Activated CD4-positive, CD25-positive, alpha-beta regulatory T cell (primary cell): ENCODE data around the gene RBM42.
A peak's percentile ranks its signal among the peaks of the same experiment; 100 is the strongest.

Source experiments
- DNase-seq, 4 experiments: peaks; one replicate each; lab custom pipeline; 2025; lab: John Stamatoyannopoulos, UW

RBM42 gene

DNA sequence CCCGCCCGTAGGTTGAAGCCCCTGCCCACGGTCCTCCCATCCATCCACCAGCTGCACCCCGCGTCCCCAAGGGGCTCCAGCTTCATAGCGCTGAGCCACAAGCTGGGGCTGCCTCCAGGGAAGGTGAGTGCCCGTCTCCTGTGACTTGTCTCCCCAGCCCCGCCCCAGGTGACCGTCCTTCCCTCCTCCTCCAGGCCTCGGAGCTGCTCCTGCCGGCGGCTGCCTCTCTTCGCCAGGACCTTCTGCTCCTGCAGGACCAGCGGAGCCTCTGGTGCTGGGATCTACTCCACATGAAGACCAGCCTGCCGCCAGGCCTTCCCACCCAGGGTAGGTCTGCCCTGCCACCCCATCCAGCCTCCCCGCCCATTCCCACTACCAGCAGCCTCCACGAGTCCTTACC is 8.8 kb upstream of the RBM42 start:
- no peak for DNase-seq

DNA sequence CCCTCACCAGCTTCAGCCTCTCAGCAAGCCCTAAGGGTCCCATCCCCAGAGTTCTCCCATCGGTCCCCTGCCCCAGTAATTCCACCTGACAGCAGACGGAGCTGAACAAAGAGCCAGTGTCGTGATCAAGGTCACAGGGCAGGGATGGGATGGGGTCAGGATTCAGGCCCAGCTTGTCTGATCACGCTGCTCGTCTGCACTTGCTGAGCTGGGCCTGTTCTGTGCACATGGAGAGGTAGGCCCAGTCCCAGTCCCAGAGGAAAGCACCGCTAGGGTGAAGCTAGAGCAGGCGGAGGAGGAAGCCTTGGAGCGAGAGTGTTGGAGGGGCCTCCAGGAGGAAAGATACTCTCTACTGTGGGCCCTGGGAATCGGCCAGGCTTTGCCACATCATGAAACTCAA is 7.1 kb upstream of the RBM42 start:
- DNase-seq = no peak

DNA sequence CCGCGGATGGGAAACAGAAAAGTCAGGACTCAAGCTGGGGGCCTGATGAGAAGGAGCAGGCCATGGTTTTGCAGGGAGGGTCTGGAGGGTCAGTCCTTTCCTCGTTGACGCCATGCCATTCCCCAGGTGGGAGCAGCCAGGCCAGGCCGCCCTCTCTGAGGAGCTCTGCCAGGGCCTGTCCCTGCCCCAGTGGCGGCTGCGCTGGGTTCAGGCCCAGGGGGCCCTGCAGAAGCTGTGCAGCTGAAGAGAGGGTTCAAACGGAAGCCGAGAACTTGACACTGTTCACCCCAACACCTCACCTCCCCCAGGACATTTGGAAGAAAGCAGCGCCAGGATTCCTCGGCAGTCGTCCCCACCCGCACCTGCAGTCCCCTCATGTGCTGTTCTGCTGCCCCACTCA is 6.1 kb upstream of the RBM42 start:
- DNase-seq = no peak

DNA sequence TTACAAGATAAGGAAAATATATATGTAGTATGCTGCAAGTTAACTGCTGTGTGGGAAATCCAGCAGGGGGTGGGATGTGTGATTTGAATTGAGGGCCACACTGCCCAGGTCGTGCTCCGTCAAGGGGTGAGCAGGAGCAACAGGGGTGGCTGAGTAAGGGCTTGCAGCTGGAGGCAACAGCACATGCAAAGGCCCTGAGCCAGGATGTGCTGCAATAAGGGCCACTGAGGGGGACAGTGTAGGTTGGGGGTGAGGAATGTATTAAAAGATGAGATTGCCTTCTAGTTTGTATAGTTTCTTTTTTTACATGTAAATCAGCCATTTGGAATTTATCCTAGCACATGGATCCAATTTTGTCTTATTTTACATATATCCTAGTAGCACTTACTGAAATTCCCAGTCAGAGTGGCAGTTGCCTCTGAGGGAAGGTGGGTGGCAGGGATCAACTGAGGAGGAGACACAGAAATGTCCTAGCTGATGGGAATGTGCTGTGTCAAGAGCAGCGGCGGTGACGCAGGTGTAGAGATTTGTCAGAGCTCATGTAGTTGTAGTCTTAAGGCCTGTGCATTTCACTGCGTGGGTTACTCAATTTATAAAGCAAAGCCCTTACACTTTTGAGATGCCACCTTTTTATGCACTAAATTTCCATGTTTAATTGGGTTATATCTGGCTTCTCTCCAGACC is 5.4 kb upstream of the RBM42 start:
- no peak for DNase-seq

DNA sequence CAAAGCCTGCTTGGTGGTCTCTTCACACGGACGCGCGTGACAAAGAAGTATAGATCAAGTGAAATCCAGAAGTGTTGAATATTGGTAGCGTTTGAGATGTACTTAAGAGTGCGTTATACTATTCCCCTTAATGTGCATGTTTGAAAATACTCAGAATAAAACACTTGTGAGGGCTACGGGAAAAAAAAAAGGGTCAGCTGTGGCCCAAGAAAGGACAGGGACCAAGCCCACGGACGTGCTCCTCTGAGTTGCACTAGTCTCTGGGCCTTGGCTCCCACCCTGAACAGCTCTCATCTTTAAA is 622 bp upstream of the RBM42 start:
- DNase-seq = no peak

DNA sequence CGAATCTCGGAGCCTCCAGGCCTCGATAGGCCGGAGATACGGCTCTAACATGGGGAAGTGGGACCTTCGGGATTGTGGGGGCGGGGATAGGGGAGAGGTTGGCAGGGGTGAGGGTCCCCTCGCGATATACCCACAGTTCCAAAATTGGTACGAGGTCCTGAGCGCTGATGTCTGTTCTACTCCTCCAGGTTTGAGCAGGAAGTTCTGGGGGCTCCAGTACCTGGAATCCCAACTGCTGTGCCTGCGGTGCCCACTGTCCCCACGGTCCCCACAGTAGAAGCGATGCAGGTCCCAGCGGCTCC is 447 bp downstream of the RBM42 start:
- no peak for DNase-seq

DNA sequence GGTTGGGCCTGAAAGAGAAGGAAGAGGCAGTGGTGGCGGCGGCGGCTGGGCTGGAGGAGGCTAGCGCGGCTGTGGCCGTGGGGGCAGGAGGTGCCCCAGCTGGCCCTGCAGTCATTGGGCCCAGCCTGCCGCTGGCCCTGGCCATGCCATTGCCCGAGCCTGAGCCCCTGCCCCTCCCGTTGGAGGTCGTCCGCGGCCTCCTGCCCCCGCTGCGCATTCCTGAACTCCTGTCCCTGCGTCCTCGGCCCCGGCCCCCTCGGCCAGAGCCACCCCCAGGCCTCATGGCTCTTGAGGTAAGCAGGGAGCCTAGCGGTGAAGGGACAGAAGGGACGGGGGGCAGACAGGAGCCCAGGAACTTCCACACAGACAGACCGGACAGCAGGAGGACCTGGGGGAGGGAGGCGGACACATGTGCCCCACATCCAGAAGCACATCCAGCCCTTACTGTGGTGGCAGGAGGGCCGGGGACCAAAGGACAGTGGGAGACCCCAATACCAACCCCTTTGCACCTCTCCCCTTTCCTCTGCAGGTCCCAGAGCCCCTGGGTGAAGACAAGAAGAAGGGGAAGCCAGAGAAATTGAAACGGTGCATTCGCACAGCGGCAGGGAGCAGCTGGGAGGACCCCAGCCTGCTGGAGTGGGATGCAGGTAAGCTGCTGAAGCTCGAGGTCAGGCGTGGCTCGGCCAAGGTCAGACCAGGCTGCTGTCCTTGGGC is 5.0 kb downstream of the RBM42 start:
- DNase-seq = no peak

DNA sequence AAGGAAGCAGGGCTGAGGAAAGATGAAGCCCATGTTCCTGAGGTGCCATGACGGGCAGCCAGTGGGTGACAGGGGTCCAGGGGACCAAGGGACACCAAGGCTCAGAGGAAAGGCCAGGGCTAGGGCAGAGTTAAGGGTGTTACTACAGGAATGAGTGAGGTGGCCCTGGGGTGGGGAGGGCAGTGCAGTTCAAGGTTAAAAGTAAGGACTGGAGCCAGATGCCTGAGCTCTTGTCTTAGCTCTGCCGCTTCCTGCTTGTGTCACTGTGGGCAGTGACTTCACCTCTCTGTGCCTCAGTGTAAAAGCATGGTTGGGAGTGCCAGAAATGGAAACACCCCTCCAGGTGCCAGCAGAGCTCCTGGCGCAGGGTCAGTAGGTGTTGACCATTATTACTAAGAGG is 7.8 kb downstream of the RBM42 start:
- no peak for DNase-seq

DNA sequence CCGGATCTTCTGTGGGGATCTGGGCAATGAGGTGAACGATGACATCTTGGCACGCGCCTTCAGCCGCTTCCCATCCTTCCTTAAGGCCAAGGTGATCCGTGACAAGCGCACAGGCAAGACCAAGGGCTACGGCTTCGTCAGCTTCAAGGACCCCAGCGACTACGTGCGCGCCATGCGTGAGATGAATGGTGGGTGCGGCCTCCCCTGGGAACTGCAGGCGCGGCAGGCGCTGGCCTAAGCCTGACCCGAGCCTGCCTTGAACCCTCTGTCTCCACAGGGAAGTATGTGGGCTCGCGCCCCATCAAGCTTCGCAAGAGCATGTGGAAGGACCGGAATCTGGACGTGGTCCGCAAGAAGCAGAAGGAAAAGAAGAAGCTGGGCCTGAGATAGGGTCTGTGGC is 8.3 kb downstream of the RBM42 start:
- no peak for DNase-seq

DNA sequence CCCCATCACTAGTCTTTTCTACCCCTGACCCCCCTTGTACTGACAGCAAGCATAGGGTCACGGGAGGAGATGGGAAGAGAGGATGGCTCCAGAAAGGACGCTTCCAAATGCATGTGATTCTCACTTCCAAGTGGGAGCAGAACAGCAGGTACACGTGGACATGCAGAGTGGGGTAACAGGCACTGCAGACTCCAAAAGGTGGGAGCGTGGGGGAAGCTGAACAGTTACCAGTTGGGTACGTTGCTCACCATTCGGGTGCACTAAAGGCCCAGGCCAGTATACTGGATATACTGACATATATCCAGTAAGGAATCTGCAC is 10.4 kb downstream of the RBM42 start:
- DNase-seq = no peak

DNA sequence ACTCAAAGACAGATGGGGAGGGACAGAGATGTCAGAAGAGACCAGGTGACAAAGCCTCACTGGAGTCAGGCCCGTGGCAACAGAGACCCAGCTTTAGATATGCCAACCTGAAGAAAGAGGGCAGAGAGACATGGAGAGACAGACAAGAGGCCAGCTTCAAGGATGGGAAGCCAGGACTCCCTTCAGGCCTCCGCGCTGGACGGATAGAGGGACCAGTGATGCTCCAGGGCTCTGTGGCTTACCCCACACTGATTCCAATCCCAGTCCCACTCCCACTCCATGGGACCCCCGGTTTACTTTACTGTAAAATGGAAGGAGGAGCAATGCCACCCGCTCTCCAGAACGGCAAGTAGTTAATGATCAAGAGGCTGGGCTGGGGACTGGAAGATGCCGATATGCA is 11.0 kb downstream of the RBM42 start:
- DNase-seq = no peak

DNA sequence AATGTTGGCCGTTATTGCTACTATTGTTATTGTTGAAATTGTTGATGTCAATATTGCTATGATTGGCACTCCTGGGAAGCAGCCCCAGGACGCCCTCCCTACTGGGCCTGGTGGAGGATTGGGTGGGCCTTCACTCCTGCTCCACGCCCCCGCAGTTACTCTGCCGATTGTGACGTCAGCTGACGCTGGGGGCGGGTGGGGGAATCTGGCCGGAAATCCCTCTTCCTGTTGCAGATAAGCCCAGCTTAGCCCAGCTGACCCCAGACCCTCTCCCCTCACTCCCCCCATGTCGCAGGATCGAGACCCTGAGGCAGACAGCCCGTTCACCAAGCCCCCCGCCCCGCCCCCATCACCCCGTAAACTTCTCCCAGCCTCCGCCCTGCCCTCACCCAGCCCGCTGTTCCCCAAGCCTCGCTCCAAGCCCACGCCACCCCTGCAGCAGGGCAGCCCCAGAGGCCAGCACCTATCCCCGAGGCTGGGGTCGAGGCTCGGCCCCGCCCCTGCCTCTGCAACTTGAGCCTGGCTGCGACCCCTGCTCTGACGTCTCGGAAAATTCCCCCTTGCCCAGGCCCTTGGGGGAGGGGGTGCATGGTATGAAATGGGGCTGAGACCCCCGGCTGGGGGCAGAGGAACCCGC is 12.8 kb downstream of the RBM42 start, which contains the start of gene ETV2:
Gene ETV2, plus strand, starts transcription at position 231 of the 637 bp plus-strand sequence. CDS start 716 bp downstream, outside the sequence.
- peak in 1 of 4 experiments; percentile 32 for DNase-seq

DNA sequence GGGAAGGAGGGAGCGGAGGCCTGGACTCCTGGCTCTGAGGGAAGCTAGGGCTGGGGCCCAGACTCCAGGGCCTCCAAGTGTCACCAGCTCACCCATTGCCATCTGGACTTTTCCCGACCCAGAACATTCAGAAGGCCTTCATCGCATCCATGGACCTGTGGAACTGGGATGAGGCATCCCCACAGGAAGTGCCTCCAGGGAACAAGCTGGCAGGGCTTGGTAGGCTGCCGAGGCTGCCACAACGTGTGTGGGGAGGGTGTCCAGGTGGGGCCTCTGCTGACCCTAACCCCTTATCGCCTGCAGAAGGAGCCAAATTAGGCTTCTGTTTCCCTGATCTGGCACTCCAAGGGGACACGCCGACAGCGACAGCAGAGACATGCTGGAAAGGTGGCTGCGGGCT is 13.5 kb downstream of the RBM42 start:
- no peak for DNase-seq

DNA sequence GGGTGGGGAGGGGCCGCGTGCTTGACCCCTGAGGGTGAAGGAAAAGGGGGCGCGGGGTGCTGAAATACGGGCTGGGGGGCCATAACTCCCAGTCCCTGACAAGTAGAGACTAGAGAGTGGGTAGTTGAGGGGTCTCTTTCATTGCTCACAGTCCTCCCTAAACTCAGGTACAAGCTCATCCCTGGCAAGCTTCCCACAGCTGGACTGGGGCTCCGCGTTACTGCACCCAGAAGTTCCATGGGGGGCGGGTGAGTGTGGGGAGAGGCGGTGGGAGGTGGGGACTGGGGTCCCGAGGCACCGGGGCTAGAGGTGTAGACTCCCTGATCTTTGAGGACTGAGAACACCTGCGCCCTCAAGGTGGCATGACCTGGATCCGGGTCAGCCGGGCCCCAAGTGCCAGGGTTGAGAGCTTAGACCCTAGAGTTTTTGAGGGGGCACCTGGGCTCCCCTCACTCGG is 14.0 kb downstream of the RBM42 start:
- no peak for DNase-seq

DNA sequence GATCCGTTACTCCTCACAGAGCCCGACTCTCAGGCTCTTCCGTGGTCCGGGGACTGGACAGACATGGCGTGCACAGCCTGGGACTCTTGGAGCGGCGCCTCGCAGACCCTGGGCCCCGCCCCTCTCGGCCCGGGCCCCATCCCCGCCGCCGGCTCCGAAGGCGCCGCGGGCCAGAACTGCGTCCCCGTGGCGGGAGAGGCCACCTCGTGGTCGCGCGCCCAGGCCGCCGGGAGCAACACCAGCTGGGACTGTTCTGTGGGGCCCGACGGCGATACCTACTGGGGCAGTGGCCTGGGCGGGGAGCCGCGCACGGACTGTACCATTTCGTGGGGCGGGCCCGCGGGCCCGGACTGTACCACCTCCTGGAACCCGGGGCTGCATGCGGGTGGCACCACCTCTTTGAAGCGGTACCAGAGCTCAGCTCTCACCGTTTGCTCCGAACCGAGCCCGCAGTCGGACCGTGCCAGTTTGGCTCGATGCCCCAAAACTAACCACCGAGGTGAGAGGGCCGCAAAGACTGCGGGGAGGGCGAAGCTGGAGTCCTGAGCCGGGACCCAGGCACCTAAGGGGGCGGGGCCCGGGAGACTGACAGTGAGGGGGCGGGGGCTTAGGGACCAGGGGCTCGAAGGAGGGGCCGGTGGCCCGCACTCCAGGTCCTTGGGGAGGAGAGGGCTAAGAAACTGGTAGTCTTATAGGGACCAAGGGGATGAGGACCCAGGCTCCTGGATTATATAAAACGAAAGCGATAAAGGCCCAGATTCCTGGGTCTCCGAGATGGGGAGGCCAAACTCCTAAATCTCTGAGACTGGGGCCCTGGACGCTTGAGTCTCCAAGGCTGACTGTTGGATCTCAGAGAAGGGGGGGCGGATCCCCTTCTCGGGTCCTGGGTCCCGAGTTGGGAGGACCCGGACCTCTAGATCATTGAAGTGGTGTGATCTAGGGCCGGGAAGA is 14.7 kb downstream of the RBM42 start:
- peak; percentile 63 to 75 (median 71) for DNase-seq

DNA sequence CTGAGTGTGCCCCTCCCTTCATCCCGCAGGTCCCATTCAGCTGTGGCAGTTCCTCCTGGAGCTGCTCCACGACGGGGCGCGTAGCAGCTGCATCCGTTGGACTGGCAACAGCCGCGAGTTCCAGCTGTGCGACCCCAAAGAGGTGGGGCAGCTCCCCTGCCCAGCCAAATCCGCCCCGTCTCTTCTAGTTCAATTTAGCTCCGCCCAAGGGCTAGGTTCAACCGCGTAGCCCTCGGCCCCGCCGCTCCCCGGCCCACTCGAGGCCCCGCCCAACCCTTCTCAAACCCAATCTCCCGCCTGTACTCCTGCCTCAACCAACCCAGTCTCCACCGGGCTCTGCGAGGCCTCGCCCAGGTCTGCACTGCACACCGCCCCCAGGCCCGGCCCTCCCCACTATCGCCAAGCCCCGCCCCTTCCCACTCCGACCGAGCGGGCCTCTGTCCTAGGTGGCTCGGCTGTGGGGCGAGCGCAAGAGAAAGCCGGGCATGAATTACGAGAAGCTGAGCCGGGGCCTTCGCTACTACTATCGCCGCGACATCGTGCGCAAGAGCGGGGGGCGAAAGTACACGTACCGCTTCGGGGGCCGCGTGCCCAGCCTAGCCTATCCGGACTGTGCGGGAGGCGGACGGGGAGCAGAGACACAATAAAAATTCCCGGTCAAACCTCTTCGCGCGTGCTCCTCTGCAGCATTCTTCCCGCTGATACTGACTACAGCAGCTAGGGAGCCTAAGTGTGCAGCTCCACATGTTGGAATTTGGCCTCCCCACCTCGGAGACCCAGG is 15.6 kb downstream of the RBM42 start:
- DNase-seq = peak; percentile 88 to 90 (median 89)

DNA sequence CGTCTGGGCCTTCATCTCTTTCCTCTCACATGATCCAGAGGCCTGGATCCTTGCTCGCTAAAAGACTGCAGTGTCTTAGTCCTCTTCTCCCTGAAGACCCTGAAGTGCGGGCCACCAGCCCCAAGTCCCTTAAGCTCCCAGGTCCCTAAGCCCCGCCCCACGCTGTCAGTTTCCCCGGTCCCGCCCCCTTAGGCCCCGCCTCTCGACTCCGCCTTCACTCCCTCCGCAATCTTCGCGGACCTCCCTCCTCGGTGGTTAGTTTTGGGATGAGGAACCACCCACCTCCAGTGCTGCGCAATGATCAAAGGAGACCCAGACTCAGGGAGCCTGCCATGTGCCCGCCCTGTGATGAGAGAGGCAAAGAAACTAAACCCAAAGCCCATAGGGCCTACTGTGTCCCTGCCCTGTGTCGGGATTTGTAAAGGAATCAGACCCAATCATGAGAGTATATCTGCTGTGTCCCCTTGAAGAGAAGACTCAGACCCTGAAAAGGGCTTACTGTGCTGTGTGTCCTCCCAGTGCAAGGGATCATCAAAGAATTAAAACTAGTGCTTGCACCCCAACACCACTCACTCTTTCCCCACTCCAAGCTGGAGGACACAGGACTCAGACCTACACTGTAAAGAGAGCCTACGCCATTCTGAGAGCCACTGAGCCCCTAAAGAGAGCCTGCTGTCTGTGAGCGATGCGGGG is 16.3 kb downstream of the RBM42 start:
- peak; percentile 15 to 69 (median 38) for DNase-seq

DNA sequence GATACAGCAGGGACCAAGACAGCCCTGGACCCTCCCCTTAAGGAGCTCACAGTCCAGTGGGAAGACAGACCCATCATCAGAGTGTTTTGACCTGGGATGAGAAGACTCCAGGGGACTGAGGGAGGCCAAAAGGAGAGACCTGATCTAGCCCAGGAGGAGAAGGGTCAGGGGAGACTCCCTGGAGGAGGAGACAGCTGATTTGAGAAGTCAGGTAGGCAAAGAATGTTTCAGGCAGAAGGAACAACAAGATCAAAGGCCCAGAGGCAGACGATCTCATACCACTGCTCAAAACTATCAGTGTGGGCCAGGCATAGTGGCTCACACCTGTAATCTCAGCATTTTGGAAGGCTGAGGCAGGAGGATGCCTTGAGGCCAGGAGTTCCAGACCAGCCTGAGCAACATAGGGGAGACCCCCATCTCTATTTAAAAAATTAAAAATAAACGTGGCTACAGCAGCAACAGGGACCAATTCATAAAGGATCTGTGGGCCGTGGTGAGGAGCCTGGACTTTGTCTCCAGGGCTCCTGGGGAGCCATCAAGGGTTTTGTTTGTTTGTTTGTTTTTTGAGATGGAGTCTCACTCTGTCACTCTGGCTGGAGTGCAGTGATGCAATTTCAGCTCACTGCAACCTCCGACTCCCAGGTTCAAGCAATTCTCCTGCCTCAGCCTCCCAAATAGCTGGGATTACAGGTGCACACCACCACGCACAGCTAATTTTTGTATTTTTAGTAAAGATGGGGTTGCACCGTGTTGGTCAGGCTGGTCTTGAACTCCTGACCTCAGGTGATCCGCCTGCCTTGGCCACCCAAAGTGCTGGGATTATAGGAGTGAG is 17.1 kb downstream of the RBM42 start:
- DNase-seq = no peak

DNA sequence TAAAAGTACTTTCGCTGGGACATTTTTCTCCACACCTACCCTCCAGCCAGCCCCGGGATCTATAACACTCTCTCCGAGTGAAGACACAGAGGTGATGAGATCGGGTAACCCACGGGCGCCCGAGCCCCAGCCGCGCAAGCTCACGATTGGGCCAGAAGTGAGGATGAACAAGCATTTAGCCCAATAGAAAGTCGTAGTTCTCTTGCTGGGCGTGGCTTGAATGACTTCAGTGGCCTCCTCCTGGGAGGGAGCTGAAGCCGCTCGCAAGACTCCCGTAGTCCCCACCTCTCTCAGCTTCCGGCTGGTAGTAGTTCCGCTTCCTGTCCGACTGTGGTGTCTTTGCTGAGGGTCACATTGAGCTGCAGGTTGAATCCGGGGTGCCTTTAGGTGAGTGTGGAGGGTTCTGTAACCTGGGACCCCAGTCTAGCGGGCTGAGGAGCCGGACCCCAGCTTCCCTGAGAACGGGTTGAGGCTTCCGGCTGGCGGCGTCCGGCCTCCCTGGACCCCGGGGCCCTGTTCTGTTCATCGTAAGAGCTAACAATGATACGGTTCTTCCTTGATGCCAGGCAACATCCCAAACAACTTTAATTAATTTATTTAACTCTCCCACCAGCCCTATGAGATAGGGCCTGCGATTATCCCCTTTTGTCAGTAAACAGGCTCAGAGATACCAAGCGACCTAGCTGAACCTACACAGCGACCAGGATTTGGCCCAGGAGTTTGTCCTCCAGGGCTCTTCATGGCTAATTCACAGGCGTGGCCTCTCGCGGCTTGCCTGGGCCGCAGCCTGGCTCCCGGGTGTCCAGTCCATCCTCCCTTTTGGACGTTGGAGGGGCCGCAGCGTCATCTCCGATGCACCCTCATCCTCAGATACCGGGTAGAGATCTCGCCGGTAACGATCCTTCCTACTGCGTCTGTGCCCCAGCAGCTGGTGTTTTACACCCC is 19.5 kb downstream of the RBM42 start, which contains the start of gene COX6B1:
Gene COX6B1, plus strand, starts transcription at position 307 of the 945 bp plus-strand sequence. CDS start 2,921 bp downstream, outside the sequence.
- peak; percentile 73 to 85 (median 80) for DNase-seq
